HEK293 (cell line): Measurements from ENCODE around the gene SPATS1.

ENCODE experiments used
- CTCF ChIA-PET: fragments of 350-600 bp; formaldehyde crosslinking; extraction: SDS; loops from one replicate; lab custom pipeline; 2021; ENCODE audit warnings: antibody characterized with exemption; lab: Yijun Ruan, JAX
- POLR2A ChIA-PET: fragments of 300-600 bp; formaldehyde crosslinking; extraction: SDS; loops from one replicate; lab custom pipeline; 2020; ENCODE audit warnings: antibody characterized with exemption, inconsistent platforms; lab: Yijun Ruan, JAX
- H3K27ac ChIP-seq: fragments of 200-500 bp; sonication (Bioruptor generic); 2 replicates; pipeline ENCODE4 v1.5.1; 2014; ENCODE audit warnings: low read depth, low read length, control low read depth, inconsistent platforms; ENCODE audit errors: extremely low read depth
- H3K36me3 ChIP-seq, 2 experiments: fragments of 200-500 bp in 1 of 2; sonication (Bioruptor generic) in 1 of 2; 1 replicate in 1 of 2; 2 replicates in 1 of 2; pipeline ENCODE4 v1.5.1; 2014 to 2017; ENCODE audit warnings: inconsistent platforms in 2 of 2, low read length in 2 of 2; ENCODE audit not compliant: control insufficient read depth in 2 of 2, insufficient read depth in 1 of 2
- H3K4me1 ChIP-seq: fragments of 200-500 bp; sonication (Bioruptor generic); 2 replicates; pipeline ENCODE4 v1.5.1; 2014; ENCODE audit warnings: mild to moderate bottlenecking, low read length, inconsistent platforms; ENCODE audit not compliant: control insufficient read depth, insufficient read depth
- H3K4me3 ChIP-seq: 2 replicates; pipeline ENCODE4 v1.5.1; 2011; ENCODE audit warnings: low read depth, mild to moderate bottlenecking, control low read depth, low read length, moderate library complexity
- H3K9me3 ChIP-seq: fragments of 200-500 bp; sonication (Bioruptor generic); 2 replicates; pipeline ENCODE4 v1.5.1; 2014; ENCODE audit warnings: low read depth, low read length, inconsistent platforms; ENCODE audit not compliant: control insufficient read depth, insufficient read depth
- ELK4 ChIP-seq: IDR thresholded peaks from 2 replicates; pipeline ENCODE4 v1.6.1; 2011; ENCODE audit warnings: mild to moderate bottlenecking, low read depth, low read length, borderline replicate concordance
- INSM2 ChIP-seq: fragments of 450-650 bp; formaldehyde crosslinking; IDR thresholded peaks from 2 replicates; pipeline ENCODE4 v1.5.1; 2016; ENCODE audit warnings: missing biosample characterization, missing genetic modification characterization
- KLF17 ChIP-seq: fragments of 450-650 bp; formaldehyde crosslinking; IDR thresholded peaks from 2 replicates; pipeline ENCODE4 v1.5.1; 2016; ENCODE audit warnings: missing biosample characterization, missing genetic modification characterization
- KLF8 ChIP-seq: fragments of 450-650 bp; formaldehyde crosslinking; IDR thresholded peaks from 2 replicates; pipeline ENCODE4 v1.5.1; 2016; ENCODE audit warnings: missing biosample characterization, missing genetic modification characterization
- MEIS1 ChIP-seq: sonication (generic); formaldehyde crosslinking; IDR thresholded peaks from 2 replicates; pipeline ENCODE4 v1.8.1; 2022; ENCODE audit warnings: missing genetic modification reagents, mild to moderate bottlenecking, borderline replicate concordance
- PRDM6 ChIP-seq: fragments of 450-650 bp; formaldehyde crosslinking; IDR thresholded peaks from 2 replicates; pipeline ENCODE4 v1.5.1; 2017; ENCODE audit warnings: missing biosample characterization, missing genetic modification characterization
- ZBTB48 ChIP-seq: fragments of 450-650 bp; formaldehyde crosslinking; IDR thresholded peaks from 2 replicates; pipeline ENCODE4 v1.5.1; 2016; ENCODE audit warnings: missing biosample characterization, missing genetic modification characterization
- ZBTB8A ChIP-seq: fragments of 450-650 bp; formaldehyde crosslinking; IDR thresholded peaks from 2 replicates; pipeline ENCODE4 v1.5.1; 2016; ENCODE audit warnings: missing biosample characterization, missing genetic modification characterization
- ZFHX2 ChIP-seq: fragments of 450-650 bp; formaldehyde crosslinking; conservative IDR thresholded peaks from 2 replicates; pipeline ENCODE4 v1.5.1; 2016; ENCODE audit warnings: missing biosample characterization, missing genetic modification characterization
- ZFP69B ChIP-seq: fragments of 450-650 bp; formaldehyde crosslinking; IDR thresholded peaks from 2 replicates; pipeline ENCODE4 v1.5.1; 2016; ENCODE audit warnings: missing biosample characterization, missing genetic modification characterization
- ZNF114 ChIP-seq: fragments of 450-650 bp; formaldehyde crosslinking; IDR thresholded peaks from 2 replicates; pipeline ENCODE4 v1.5.0; 2017; ENCODE audit warnings: missing biosample characterization, missing genetic modification characterization
- ZNF140 ChIP-seq: fragments of 450-650 bp; formaldehyde crosslinking; IDR thresholded peaks from 2 replicates; pipeline ENCODE4 v1.5.1; 2016; ENCODE audit warnings: missing biosample characterization, missing genetic modification characterization
- ZNF26 ChIP-seq: fragments of 450-650 bp; formaldehyde crosslinking; IDR thresholded peaks from 2 replicates; pipeline ENCODE4 v1.5.1; 2016; ENCODE audit warnings: missing biosample characterization, missing genetic modification characterization
- ZNF398 ChIP-seq: fragments of 450-650 bp; formaldehyde crosslinking; IDR thresholded peaks from 2 replicates; pipeline ENCODE4 v1.5.1; 2017; ENCODE audit warnings: missing biosample characterization, missing genetic modification characterization
- ZNF518A ChIP-seq: fragments of 450-650 bp; formaldehyde crosslinking; conservative IDR thresholded peaks from 2 replicates; pipeline ENCODE4 v1.5.1; 2016; ENCODE audit warnings: low read depth, missing biosample characterization, missing genetic modification characterization
- ZNF530 ChIP-seq: fragments of 450-650 bp; formaldehyde crosslinking; IDR thresholded peaks from 2 replicates; pipeline ENCODE4 v1.5.1; 2016; ENCODE audit warnings: low read depth, missing biosample characterization, missing genetic modification characterization
- ZNF76 ChIP-seq: fragments of 450-650 bp; formaldehyde crosslinking; IDR thresholded peaks from 2 replicates; pipeline ENCODE4; 2016; ENCODE audit warnings: low read depth, missing biosample characterization, missing genetic modification characterization, borderline replicate concordance
- ZXDB ChIP-seq: fragments of 450-650 bp; formaldehyde crosslinking; IDR thresholded peaks from 2 replicates; pipeline ENCODE4 v1.5.1; 2016; ENCODE audit warnings: missing biosample characterization, missing genetic modification characterization

SPATS1 gene

GRCh38 chr6:44356487-44356886 is 14.0 kb downstream of the SPATS1 start (continued):
- no peak for TF ChIP-seq ZNF398 (tag by site-specific recombination)
- no peak for TF ChIP-seq ZXDB (tag by site-specific recombination)

- Histone ChIP-seq H3K27ac (no peak overlapping the region), H3K4me1 (no peaks in the 10 kb centered on the region), H3K9me3 (no peaks in the 10 kb centered on the region), H3K4me3 (no peak overlapping the region), H3K36me3 (no peaks in the 10 kb centered on the region)
- POLR2A ChIA-PET: no interaction called here
- TF ChIP-seq PRDM6 (tag by site-specific recombination): no peak
- no peak for TF ChIP-seq MEIS1 (CRISPR knock-in tag)
- TF ChIP-seq ZNF114: no peak
- CTCF ChIA-PET: interaction anchor here (0.7 kb wide), 1 partner anchor 1289 kb away, joined by 6 read pairs; no protein-coding TSS in a partner anchor
Measured at GRCh38 chr6:44359973-44360372, 17.5 kb downstream of the SPATS1 start.

GRCh38 chr6:44361947-44362346 is 19.5 kb downstream of the SPATS1 start:
- ChIA-PET POLR2A (no interaction called here), CTCF (interaction anchor here (0.6 kb wide), 1 partner anchor 70 kb away, joined by 3 read pairs; no protein-coding TSS in a partner anchor)
- TF ChIP-seq ZNF114: no peak
- TF ChIP-seq ZNF140 (tag by site-specific recombination): no peak
- TF ChIP-seq ZFHX2: no peak
- TF ChIP-seq INSM2 (tag by site-specific recombination): no peak
- TF ChIP-seq ZFP69B (tag by site-specific recombination): no peak
- TF ChIP-seq ELK4: no peak
- TF ChIP-seq ZNF26 (tag by site-specific recombination): no peak
- TF ChIP-seq KLF17 (tag by site-specific recombination): no peak
- no peak for TF ChIP-seq ZNF530
- TF ChIP-seq ZBTB48 (tag by site-specific recombination): no peak
- TF ChIP-seq ZNF518A (tag by site-specific recombination): no peak
- no peak for TF ChIP-seq ZBTB8A (tag by site-specific recombination)
- no peak for TF ChIP-seq KLF8 (tag by site-specific recombination)
- TF ChIP-seq ZNF76: no peak
- Histone ChIP-seq H3K9me3 (no peaks in the 10 kb centered on the region), H3K4me1 (no peaks in the 10 kb centered on the region), H3K36me3 (no peaks in the 10 kb centered on the region), H3K27ac (no peak overlapping the region), H3K4me3 (no peak overlapping the region)
